KOPT-K1 (cell line): ENCODE results near the gene RBFOX2.
"Not testable (repeated sequence)": the region's sequence is repeated elsewhere in the genome, so short reads cannot be mapped to it uniquely, and the experiment has no call there.

ENCODE experiments used
- H3K27ac ChIP-seq: fragments of 200-600 bp; sonication (generic); 2 replicates; pipeline ENCODE4 v1.5.1; 2016; ENCODE audit warnings: antibody characterized with exemption, mild to moderate bottlenecking, low read depth, low read length; ENCODE audit not compliant: poor library complexity, severe bottlenecking
- H3K36me3 ChIP-seq: fragments of 200-600 bp; sonication (generic); 2 replicates; pipeline ENCODE4 v1.5.1; 2017; ENCODE audit warnings: antibody characterized with exemption, mild to moderate bottlenecking, low read length, moderate library complexity; ENCODE audit not compliant: insufficient read depth
- H3K9me3 ChIP-seq: fragments of 200-600 bp; sonication (generic); 2 replicates; pipeline ENCODE4 v1.5.1; 2017; ENCODE audit warnings: antibody characterized with exemption, low read length, mild to moderate bottlenecking; ENCODE audit not compliant: insufficient read depth, poor library complexity, severe bottlenecking

Gene RBFOX2

DNA sequence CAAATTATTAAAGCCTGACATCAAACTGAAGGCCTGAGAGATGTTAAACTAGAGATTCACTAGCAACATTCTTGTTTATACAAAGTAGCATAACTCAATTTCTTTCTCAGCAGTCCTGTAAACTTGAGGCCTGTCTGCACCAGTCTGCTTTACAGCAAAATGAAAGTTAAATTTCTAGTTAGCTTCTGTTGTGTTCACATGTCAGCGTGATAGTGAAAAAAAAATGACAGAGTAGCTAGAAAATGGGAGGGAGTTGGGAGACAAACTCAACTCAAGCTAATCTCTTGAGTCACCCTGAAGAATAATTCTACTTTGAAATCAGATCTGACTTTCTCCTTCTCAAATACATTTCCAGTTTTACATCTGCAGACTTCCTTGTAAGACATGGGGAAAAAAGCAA lies 6.5 kb downstream of the RBFOX2 start:
- no peak overlapping the region for H3K27ac ChIP-seq
- H3K9me3 ChIP-seq: no peaks in the 10 kb centered on the region
- no peaks in the 10 kb centered on the region for H3K36me3 ChIP-seq

DNA sequence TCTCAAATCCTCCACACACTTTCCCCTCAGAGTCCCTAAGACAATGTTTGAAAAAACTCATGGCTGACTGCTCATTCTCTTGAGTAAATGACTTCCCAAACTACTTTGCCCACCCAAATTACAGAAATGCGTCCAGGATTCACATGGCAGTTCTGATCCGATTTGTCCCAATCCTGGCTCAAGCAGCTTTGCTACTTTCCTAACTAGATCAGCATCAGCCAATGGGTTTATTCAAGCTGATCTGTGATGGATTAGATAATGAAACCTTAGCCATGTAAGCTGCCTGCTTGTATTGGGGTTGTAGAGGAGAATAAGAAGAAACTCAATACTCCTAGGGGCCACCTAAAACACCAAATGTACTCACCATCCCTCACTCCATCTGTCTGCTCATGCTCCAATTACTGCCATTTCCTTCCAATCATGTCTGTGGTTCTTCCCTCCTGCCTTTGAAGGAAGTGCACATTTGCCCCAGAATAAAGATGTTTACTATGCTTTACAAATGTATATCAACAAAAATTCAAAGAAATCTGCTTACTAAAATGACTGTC lies 6.9 kb downstream of the RBFOX2 start:
- no peak overlapping the region for H3K27ac ChIP-seq
- no peaks in the 10 kb centered on the region for H3K36me3 ChIP-seq
- no peaks in the 10 kb centered on the region for H3K9me3 ChIP-seq

DNA sequence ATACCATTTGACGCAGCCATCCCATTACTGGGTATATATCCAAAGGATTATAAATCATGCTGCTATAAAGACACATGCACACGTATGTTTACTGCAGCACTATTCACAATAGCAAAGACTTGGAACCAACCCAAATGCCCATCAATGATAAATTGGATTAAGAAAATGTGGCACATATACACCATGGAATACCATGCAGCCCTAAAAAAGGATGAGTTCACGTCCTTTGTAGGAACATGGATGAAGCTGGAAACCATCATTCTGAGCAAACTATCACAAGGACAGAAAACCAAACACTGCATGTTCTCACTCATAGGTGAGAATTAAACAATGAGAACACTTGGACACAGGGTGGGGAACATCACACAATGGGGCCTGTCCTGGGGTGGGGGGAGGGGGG lies 7.8 kb downstream of the RBFOX2 start:
- H3K36me3 ChIP-seq, H3K27ac ChIP-seq, H3K9me3 ChIP-seq: not testable (repeated sequence)

DNA sequence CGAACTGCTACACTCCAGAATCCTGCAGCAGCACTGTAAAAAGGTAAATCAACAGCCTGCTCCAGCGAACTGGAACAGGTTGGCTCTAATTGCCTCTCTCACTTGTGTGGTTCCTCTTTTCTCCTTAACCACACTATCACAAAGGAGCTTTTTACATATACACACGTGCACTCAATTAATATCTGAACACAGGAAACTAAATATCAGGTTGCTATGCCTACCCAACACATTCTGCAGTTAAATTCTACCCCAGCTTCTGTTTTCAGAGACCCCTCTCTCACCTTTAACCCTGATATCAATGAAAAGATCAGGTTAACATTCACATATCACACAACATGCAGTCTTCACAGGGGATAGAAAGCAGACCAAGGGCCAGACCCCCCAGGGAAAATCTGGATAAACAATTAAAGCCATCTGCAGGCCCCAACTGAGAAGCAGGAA lies 11.0 kb downstream of the RBFOX2 start:
- Histone ChIP-seq H3K27ac (no peak overlapping the region), H3K9me3 (no peaks in the 10 kb centered on the region), H3K36me3 (no peaks in the 10 kb centered on the region)

DNA sequence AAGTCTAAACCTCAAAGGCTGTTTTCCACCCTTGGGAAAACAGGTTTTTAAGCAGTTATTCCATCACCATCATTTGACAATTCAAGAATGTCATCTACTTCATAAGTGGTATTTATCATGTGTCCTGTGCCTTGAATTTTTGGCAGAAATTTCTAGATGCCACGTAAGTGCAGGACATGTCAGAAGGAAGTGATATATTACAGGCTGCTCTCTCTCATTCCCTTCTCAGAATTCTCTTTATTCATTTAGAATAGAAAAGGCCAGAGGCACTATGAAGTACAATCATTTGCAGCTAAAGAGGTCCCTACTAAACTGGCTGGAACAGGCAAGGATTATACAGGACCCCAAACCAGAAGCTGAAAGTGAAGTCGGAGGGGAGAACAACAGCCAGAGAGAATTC lies 11.9 kb downstream of the RBFOX2 start:
- H3K27ac ChIP-seq: no peak overlapping the region
- no peaks in the 10 kb centered on the region for H3K9me3 ChIP-seq
- H3K36me3 ChIP-seq: no peaks in the 10 kb centered on the region

DNA sequence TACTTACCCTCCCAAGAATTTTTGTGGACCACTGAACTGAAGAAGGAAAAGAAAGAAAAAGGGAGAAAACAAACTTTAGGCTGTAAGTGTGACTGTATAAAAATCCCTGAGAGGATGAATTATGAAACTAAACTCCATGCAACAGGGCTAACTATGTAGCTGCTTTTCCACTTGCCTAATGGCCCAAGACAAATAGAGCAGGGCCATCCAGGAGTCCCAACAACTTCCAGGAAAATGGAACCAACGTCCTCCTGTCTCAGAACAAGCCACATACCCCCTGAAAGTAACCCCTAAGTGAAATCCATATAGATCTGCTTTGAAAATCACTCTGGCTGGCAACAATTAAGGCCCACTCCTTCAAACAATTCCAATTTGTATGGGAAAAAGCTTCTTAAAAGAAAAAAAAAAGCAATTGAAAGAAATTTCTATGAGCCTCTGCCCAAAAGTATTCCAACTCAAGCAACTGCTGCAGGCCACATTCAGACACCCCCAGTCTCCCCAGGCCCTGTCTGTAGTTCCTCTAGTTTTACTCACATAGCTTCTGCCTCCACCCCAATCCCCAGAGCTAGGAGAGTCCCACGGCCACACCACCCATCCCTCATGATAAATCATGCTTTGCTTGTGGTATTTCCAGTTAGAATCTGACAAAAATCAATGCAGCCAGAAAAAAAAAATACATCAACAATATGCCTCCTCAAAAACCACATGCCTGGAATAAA lies 12.7 kb downstream of the RBFOX2 start:
- H3K27ac ChIP-seq: no peak overlapping the region

DNA sequence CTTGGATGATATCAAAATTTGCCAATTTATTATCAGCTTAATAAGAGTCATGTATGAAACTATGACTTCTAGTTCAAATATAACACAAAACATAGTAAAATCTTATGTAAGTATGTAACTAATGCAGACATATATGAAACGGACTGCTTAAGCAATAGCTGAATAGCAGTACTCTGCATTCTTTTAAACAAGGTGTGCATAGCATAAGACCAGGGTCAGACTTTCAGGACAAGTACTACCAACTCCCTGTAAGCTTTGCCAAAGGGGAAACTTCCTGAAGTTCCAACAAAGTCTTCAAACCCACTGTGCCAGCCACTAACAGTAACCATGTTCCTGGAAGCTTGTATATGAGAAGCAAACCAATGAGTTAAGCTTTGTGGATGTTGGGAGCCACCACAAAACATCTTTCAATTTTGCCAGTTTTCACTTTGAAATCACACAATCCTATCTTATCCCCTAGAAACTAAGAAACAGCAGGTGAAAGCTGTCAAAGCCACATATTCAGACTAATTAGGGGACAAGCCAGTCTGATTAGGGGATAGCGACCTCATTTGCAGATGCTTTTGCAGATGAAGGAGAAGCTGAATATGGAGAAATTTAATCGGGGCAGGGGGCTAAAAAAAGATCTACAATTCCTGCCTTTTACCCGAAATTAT lies 13.3 kb downstream of the RBFOX2 start:
- Histone ChIP-seq H3K27ac (no peak overlapping the region), H3K9me3 (no peaks in the 10 kb centered on the region), H3K36me3 (no peaks in the 10 kb centered on the region)

More for the DNA sequence above, 12.7 kb downstream of the RBFOX2 start:
- Histone ChIP-seq H3K36me3 (no peaks in the 10 kb centered on the region), H3K9me3 (no peaks in the 10 kb centered on the region)

DNA sequence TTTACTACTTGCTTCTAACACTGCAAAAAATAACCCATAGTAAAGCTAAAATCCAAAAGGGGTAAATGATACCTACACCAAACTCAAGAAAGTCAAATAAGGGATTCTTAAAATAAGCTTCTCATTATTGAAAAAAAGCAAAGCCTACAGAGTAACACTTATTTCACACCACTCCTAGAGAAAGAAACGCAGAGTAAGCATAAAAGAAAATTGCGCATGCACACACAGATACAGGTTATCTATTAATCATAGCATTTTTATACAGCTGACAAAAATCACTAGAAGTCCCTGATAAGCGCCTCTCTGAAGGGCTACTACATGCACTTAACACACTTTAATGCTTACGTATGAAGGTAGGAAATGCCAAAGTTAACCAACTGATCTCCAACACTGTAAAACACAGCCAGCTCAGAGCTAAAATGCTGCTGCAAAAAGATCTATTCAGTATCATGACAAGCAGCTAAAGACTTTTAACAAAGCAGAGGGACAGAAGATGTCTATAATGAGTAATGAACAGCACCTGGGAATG lies 14.0 kb downstream of the RBFOX2 start:
- no peaks in the 10 kb centered on the region for H3K36me3 ChIP-seq
- no peak overlapping the region for H3K27ac ChIP-seq
- H3K9me3 ChIP-seq: no peaks in the 10 kb centered on the region

DNA sequence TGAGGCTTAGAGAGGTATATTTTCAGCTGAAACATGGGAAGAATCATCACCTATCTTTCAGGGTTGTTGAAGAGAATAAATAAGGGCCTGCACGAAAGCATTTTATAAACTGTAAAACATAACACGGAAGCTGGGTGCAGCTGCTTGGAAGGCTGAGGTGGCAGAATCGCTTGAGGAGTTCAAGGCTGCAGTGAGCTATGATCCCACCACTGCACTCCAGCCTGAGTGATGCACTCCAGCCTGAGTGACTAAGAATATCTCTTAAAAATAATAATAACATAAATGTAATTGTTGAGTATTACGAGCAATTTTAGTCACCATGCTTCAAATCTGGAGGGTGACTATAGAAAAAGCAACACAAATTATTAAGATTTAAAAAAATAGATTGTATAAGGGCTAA lies 16.3 kb downstream of the RBFOX2 start:
- Histone ChIP-seq H3K36me3 (no peaks in the 10 kb centered on the region), H3K27ac (no peak overlapping the region), H3K9me3 (no peaks in the 10 kb centered on the region)

DNA sequence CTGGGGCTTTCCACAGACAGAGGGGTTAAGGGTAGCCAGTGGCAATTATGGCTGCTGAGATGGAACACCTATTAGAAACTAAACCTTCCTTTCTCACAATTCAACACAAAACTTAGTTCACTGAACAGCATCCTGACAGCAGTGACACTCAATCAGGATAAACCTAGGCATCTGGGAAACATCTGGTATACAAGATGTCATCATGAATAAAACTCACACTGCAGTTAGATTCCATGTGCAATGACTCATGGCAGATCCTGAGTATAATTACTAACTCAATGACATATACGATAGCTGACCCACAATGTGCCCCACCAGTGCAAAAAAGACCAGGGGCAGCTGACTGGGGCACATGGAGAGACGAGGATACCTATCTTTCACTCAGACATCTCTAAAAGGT lies 17.7 kb downstream of the RBFOX2 start:
- Histone ChIP-seq H3K9me3 (no peaks in the 10 kb centered on the region), H3K27ac (no peak overlapping the region), H3K36me3 (no peaks in the 10 kb centered on the region)

DNA sequence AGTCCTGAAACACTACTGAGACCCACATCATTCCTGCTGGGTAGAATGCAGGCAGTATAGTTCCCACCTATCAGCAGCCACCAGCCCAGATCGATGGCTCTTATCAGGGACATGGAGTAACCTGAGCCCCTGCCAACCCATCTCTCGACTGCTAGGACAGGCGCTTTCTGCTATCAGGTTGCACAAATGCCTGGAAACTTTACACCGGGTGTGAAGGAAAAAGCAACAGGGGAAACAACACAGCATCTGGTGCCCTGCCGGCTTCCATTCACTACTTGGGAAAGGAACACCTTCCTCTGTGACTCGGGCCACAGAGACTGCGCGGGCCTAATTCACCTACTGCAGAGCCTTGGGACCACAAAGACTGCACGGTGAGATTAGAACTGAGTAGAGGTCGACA lies 18.5 kb downstream of the RBFOX2 start:
- no peak overlapping the region for H3K27ac ChIP-seq
- no peaks in the 10 kb centered on the region for H3K36me3 ChIP-seq
- H3K9me3 ChIP-seq: no peaks in the 10 kb centered on the region

DNA sequence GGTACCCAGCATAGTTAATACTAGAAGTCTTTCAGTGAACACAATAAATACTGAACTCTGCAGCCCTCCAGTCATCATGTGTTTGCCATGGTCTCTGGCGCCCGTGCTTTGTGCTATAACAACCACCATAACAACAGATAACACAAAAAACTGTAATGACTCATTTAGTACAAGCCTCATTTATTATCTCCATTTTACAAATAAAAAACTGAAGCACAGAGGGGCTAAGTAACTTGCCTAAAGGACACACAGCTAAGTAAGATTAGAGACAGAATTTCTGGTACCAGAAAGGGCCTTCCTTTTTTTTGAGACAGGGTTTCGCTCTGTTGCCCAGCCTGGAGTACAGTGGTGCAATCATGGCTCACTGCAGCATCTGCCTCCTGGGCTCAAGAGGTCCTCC lies 19.5 kb downstream of the RBFOX2 start:
- Histone ChIP-seq H3K36me3 (no peaks in the 10 kb centered on the region), H3K27ac (no peak overlapping the region), H3K9me3 (no peaks in the 10 kb centered on the region)

DNA sequence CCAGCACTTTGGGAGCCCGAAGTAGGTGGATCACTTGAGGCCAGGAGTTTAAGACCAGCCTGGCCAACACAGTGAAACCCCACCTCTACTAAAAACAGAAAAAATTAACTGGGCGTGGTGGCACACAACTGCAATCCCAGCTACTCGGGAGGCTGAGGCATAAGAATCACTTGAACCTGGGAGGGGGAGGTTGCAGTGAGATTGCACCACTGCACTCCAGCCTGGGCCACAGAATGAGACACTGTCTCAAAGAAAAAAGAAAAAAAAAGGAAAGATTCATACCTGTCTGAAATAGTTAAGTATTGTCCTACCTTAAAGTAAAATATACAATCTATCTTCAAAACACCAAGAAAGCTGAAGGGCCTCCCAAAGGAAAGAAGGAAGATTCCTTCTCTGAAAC lies 20.1 kb downstream of the RBFOX2 start:
- Histone ChIP-seq H3K36me3 (no peaks in the 10 kb centered on the region), H3K9me3 (no peaks in the 10 kb centered on the region), H3K27ac (no peak overlapping the region)

DNA sequence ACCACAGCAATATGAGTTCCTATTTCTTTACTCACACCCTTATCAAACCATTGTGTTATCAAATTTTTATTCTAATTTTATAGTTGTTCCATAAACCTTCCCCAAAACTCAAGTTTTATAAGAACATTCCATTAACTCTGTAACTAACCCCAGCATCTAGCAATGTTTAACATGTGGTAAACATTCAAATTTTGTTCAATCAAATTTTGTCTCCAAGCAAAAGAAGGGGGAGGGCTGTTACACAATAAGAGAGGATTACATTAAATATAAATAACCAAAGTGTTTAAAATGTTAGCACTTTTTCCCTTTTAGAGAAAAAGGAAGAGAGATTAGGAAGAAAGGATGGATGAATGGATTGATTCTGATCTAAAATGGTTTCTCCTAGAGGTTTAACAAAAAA lies 20.5 kb downstream of the RBFOX2 start:
- H3K27ac ChIP-seq: no peak overlapping the region

DNA sequence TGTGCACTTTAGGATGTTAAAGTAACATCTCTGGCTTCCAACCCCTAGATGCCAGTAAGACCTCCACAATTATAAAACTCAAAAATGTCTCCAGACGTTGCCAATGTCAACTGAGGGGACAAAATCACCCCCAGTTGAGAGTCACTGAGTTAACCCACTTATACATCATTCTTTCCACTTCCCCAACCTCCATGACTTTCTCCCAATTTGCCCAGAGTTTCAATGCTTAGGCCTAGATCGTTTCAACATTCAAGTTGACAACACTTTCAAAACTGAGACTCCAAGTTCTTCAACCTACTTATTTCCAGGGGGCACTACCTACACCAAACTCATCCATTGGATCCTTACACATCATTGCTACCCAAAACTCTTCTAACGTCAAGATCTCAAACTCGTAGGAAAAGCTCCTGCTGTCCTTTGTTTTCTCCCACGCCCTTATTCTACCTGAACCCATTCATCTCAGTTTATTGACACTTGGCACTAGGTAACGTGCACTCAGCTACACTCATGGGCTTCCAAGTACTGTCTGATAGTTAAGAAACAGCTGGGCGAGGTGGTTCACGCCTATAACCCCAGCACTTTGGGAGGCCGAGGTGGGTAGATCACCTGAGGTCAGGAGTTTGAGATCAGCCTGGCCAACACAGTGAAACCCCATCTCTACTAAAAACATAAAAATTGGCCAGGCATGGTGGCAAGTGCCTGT lies 24.5 kb downstream of the RBFOX2 start:
- H3K27ac ChIP-seq: no peak overlapping the region
- H3K36me3 ChIP-seq: no peaks in the 10 kb centered on the region
- H3K9me3 ChIP-seq: no peaks in the 10 kb centered on the region

More for the DNA sequence above, 20.5 kb downstream of the RBFOX2 start:
- Histone ChIP-seq H3K9me3 (no peaks in the 10 kb centered on the region), H3K36me3 (no peaks in the 10 kb centered on the region)
